GM21423 (cell line): ENCODE results near the gene GMIP.
A peak's percentile ranks its signal among the peaks of the same experiment; 100 is the strongest.

Experiments
- ATAC-seq: cut with Tn5 transposase; IDR thresholded peaks from one replicate; pipeline ENCODE4 v1.9.1; 2021; ENCODE audit warnings: mild to moderate bottlenecking, moderate library complexity; ENCODE audit not compliant: unreplicated experiment

Gene GMIP

GRCh38 chr19:19636573-19637185, 6.8 kb downstream of the GMIP start:
- no peak for ATAC-seq

GRCh38 chr19:19635313-19635702, 8.1 kb downstream of the GMIP start:
- ATAC-seq, result no peak

- ATAC-seq, result no peak
These were observed 8.7 kb downstream of the GMIP start for GRCh38 chr19:19634516-19635312.

GRCh38 chr19:19633711-19634515, 9.5 kb downstream of the GMIP start:
- ATAC-seq, result no peak

- ATAC-seq, result no peak
These were observed 10.8 kb downstream of the GMIP start for GRCh38 chr19:19632661-19633060.

GRCh38 chr19:19631346-19631745, 12.1 kb downstream of the GMIP start:
- ATAC-seq, result no peak

GRCh38 chr19:19630426-19630825, 13.0 kb downstream of the GMIP start:
- no peak for ATAC-seq

GRCh38 chr19:19630062-19630414, 13.4 kb downstream of the GMIP start:
- ATAC-seq, result no peak

- ATAC-seq, result peak; percentile 14
These were observed 14.8 kb downstream of the GMIP start for GRCh38 chr19:19628501-19629134.

GRCh38 chr19:19627621-19628500, 15.6 kb downstream of the GMIP start, which contains the start of gene LPAR2:
TSS of gene LPAR2 (minus strand) at chr19:19628220. CDS start at chr19:19627275, 945 bp downstream.
- ATAC-seq, result peak; percentile 72

GRCh38 chr19:19626516-19627472, 16.7 kb downstream of the GMIP start:
- no peak for ATAC-seq

GRCh38 chr19:19624032-19624570, 19.4 kb downstream of the GMIP start:
- ATAC-seq, result no peak

- no peak for ATAC-seq
These were observed 20.1 kb downstream of the GMIP start for GRCh38 chr19:19623383-19623782.

GRCh38 chr19:19619849-19620210, 23.6 kb downstream of the GMIP start:
- no peak for ATAC-seq

GRCh38 chr19:19619181-19619848, 24.1 kb downstream of the GMIP start:
- no peak for ATAC-seq

- ATAC-seq, result peak; percentile 89
These were observed 25.0 kb downstream of the GMIP start, which contains the start of gene PBX4 for GRCh38 chr19:19618219-19619051. TSS of gene PBX4 (minus strand) at chr19:19618687. CDS start at chr19:19618629, 58 bp downstream.

- ATAC-seq, result no peak
These were observed 28.4 kb downstream of the GMIP start for GRCh38 chr19:19615086-19615485.
